ENCODE measurements around the gene MBTPS1.
A peak's percentile ranks its signal among the peaks of the same experiment; 100 is the strongest.

The MBTPS1 gene

GRCh38 chr16:84036982-84037425 lies 79.7 kb downstream of the MBTPS1 start (continued):
- no peak for TF ChIP-seq ZNF571 (tag by site-specific recombination; IDR thresholded peaks at IDR 0.05)
- TF ChIP-seq ZBTB7A (tag by site-specific recombination; IDR thresholded peaks at IDR 0.05; ENCODE audit: low read depth) = no peak
- peak; percentile 83 for TF ChIP-seq KLF1 (tag by site-specific recombination; IDR thresholded peaks at IDR 0.05)
- TF ChIP-seq SCRT1 (tag by site-specific recombination; IDR thresholded peaks at IDR 0.05; ENCODE audit: borderline replicate concordance) = no peak
- no peak for TF ChIP-seq KLF8 (tag by site-specific recombination; IDR thresholded peaks at IDR 0.05)
- TF ChIP-seq IKZF3 (tag by site-specific recombination; IDR thresholded peaks at IDR 0.05) = no peak

DNA sequence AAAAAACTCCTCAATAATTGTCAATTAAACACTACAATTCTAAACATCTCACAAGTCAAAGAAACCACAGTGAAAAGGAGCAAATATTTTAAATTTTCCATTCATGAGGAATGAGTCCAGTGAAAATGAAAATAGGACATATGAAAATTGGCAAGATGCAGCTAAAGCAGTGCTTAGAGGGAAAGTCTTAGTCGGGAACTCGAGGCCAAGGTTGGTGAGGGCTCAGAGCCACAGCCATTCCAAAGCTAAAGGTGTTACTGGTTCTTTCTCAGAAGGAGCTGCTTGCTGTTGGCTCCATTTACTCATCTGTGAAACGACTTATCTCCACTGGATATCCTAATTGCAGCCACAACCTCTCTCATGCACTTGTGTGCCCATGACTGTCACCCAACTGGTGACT lies 80.6 kb downstream of the MBTPS1 start:
- no peaks in the 10 kb centered on the region for H3K9me3 ChIP-seq (ENCODE audit: control insufficient read depth, insufficient read depth, low read depth, low read length)
- no peak overlapping the region for H3K27ac ChIP-seq (ENCODE audit: extremely low read depth, low read depth, low read length)
- ChIA-PET CTCF (interaction anchor here (0.8 to 0.9 kb wide), 2 partner anchors 22 to 30 kb away, joined by 3 to 4 read pairs; no protein-coding TSS in a partner anchor), POLR2A (no interaction called here)
- no peaks in the 10 kb centered on the region for H3K4me1 ChIP-seq (ENCODE audit: control insufficient read depth, insufficient read depth, low read length)
- H3K4me3 ChIP-seq (ENCODE audit: low read depth, low read length) = no peak overlapping the region
- H3K36me3 ChIP-seq (ENCODE audit: control insufficient read depth in 2 of 2, insufficient read depth in 1 of 2, low read length in 2 of 2) = no peaks in the 10 kb centered on the region
- TF ChIP-seq ZNF274 (IDR thresholded peaks at IDR 0.05; ENCODE audit: low read length) (no peak), ZNF274 (tag by site-specific recombination; IDR thresholded peaks at IDR 0.05; ENCODE audit: borderline replicate concordance) (no peak), ZNF626 (tag by site-specific recombination; IDR thresholded peaks at IDR 0.05) (no peak), ZNF223 (tag by site-specific recombination; IDR thresholded peaks at IDR 0.05) (no peak), GLI4 (tag by site-specific recombination; IDR thresholded peaks at IDR 0.05) (no peak), ZSCAN23 (tag by site-specific recombination; IDR thresholded peaks at IDR 0.05) (no peak), HOXC10 (CRISPR knock-in tag; IDR thresholded peaks at IDR 0.05) (no peak), ZNF654 (tag by site-specific recombination; IDR thresholded peaks at IDR 0.05; ENCODE audit: low read depth) (no peak), ZNF529 (tag by site-specific recombination; IDR thresholded peaks at IDR 0.05; ENCODE audit: insufficient replicate concordance) (no peak), ZNF174 (tag by site-specific recombination; IDR thresholded peaks at IDR 0.05) (no peak), SCRT1 (tag by site-specific recombination; IDR thresholded peaks at IDR 0.05; ENCODE audit: borderline replicate concordance) (no peak), SP7 (tag by site-specific recombination; IDR thresholded peaks at IDR 0.05) (no peak), ZBTB49 (tag by site-specific recombination; IDR thresholded peaks at IDR 0.05; ENCODE audit: low read depth) (no peak)
- TF ChIP-seq, protein P1, sequence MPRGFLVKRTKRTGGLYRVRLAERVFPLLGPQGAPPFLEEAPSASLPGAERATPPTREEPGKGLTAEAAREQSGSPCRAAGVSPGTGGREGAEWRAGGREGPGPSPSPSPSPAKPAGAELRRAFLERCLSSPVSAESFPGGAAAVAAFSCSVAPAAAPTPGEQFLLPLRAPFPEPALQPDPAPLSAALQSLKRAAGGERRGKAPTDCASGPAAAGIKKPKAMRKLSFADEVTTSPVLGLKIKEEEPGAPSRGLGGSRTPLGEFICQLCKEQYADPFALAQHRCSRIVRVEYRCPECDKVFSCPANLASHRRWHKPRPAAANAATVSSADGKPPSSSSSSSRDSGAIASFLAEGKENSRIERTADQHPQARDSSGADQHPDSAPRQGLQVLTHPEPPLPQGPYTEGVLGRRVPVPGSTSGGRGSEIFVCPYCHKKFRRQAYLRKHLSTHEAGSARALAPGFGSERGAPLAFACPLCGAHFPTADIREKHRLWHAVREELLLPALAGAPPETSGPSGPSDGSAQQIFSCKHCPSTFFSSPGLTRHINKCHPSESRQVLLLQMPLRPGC (tag by site-specific recombination; IDR thresholded peaks at IDR 0.05) = no peak
- TF ChIP-seq, protein P2, sequence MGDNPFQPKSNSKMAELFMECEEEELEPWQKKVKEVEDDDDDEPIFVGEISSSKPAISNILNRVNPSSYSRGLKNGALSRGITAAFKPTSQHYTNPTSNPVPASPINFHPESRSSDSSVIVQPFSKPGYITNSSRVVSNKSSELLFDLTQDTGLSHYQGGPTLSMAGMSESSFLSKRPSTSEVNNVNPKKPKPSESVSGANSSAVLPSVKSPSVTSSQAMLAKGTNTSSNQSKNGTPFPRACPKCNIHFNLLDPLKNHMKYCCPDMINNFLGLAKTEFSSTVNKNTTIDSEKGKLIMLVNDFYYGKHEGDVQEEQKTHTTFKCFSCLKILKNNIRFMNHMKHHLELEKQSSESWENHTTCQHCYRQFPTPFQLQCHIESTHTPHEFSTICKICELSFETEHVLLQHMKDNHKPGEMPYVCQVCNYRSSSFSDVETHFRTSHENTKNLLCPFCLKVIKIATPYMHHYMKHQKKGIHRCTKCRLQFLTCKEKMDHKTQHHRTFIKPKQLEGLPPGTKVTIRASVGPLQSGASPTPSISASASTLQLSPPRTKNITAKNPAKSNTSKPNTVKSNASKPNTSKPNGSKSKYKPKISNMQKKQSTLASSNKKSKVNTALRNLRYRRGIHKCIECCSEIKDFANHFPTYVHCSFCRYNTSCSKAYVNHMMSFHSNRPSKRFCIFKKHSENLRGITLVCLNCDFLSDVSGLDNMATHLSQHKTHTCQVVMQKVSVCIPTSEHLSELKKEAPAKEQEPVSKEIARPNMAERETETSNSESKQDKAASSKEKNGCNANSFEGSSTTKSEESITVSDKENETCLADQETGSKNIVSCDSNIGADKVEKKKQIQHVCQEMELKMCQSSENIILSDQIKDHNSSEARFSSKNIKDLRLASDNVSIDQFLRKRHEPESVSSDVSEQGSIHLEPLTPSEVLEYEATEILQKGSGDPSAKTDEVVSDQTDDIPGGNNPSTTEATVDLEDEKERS (tag by site-specific recombination; IDR thresholded peaks at IDR 0.05) = no peak
- TF ChIP-seq, protein P3, sequence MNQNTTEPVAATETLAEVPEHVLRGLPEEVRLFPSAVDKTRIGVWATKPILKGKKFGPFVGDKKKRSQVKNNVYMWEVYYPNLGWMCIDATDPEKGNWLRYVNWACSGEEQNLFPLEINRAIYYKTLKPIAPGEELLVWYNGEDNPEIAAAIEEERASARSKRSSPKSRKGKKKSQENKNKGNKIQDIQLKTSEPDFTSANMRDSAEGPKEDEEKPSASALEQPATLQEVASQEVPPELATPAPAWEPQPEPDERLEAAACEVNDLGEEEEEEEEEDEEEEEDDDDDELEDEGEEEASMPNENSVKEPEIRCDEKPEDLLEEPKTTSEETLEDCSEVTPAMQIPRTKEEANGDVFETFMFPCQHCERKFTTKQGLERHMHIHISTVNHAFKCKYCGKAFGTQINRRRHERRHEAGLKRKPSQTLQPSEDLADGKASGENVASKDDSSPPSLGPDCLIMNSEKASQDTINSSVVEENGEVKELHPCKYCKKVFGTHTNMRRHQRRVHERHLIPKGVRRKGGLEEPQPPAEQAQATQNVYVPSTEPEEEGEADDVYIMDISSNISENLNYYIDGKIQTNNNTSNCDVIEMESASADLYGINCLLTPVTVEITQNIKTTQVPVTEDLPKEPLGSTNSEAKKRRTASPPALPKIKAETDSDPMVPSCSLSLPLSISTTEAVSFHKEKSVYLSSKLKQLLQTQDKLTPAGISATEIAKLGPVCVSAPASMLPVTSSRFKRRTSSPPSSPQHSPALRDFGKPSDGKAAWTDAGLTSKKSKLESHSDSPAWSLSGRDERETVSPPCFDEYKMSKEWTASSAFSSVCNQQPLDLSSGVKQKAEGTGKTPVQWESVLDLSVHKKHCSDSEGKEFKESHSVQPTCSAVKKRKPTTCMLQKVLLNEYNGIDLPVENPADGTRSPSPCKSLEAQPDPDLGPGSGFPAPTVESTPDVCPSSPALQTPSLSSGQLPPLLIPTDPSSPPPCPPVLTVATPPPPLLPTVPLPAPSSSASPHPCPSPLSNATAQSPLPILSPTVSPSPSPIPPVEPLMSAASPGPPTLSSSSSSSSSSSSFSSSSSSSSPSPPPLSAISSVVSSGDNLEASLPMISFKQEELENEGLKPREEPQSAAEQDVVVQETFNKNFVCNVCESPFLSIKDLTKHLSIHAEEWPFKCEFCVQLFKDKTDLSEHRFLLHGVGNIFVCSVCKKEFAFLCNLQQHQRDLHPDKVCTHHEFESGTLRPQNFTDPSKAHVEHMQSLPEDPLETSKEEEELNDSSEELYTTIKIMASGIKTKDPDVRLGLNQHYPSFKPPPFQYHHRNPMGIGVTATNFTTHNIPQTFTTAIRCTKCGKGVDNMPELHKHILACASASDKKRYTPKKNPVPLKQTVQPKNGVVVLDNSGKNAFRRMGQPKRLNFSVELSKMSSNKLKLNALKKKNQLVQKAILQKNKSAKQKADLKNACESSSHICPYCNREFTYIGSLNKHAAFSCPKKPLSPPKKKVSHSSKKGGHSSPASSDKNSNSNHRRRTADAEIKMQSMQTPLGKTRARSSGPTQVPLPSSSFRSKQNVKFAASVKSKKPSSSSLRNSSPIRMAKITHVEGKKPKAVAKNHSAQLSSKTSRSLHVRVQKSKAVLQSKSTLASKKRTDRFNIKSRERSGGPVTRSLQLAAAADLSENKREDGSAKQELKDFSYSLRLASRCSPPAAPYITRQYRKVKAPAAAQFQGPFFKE (tag by site-specific recombination; IDR thresholded peaks at IDR 0.05; ENCODE audit: borderline replicate concordance) = no peak

All from HEK293 (cell line).